Lower lobe of right lung (tissue), 2 donors: ENCODE results near the gene SMC6. TPM values are rescaled to one million over a fixed set of nuclear protein-coding genes. Genes with fewer than 3 reads are reported as not detected.

Experiments
- ATAC-seq, 2 donors: fragments of 200-7000 bp; cut with Tn5 transposase; one replicate each; pipeline ENCODE4 v1.9.1; 2020 to 2022; ENCODE audit warnings: mild to moderate bottlenecking in 2 of 2, moderate library complexity in 2 of 2
- DNase-seq: peaks from one replicate; pipeline ENCODE4 v3.0.0-alpha.2; 2020
- H3K27ac ChIP-seq: fragments of 200-600 bp; one replicate; pipeline ENCODE4 v1.8.0; 2022
- H3K27me3 ChIP-seq: fragments of 200-600 bp; one replicate; pipeline ENCODE4 v1.8.0; 2022; ENCODE audit warnings: low read depth
- H3K36me3 ChIP-seq: fragments of 200-600 bp; one replicate; pipeline ENCODE4 v1.8.0; 2022; ENCODE audit warnings: mild to moderate bottlenecking
- H3K4me1 ChIP-seq: fragments of 200-600 bp; one replicate; pipeline ENCODE4 v1.8.0; 2022
- H3K4me3 ChIP-seq: fragments of 200-600 bp; one replicate; pipeline ENCODE4 v1.8.0; 2022; ENCODE audit warnings: mild to moderate bottlenecking
- H3K9me3 ChIP-seq: fragments of 200-600 bp; one replicate; pipeline ENCODE4 v1.8.0; 2022
- CTCF ChIP-seq: fragments of 200-600 bp; IDR thresholded peaks from one replicate; pipeline ENCODE4 v1.8.0; 2022; ENCODE audit warnings: antibody characterized with exemption, mild to moderate bottlenecking
- intact Hi-C: fragments of 100-400 bp; cut with DNase I; formaldehyde crosslinking; loops from one replicate; pipeline ENCODE4 v1.11.0; 2022
- total RNA-seq: library from RNA; stranded (reverse); fragmentation: NEBNext Ultra II Directional; extraction: Animal tissue kit (Norgen Biotek cat#: 25700); gene quantifications from one replicate; pipeline ENCODE4 v1.2.1, GENCODE V29; 2021
- donor health status: DM: no; HTN: yes; CAD: no; lungs with severe emphysema.

SMC6 gene
- total RNA-seq, 1 donor from 2014 or later: 15.0 TPM

- H3K36me3 ChIP-seq: peaks cover 77% of the 10 kb centered on the region
- H3K4me1 ChIP-seq: no peaks in the 10 kb centered on the region
- H3K4me3 ChIP-seq: no peak overlapping the region
- intact Hi-C loops: no loop called here
- TF ChIP-seq CTCF: no peak
- H3K9me3 ChIP-seq: no peaks in the 10 kb centered on the region
- ATAC-seq: no peak
- DNase-seq: no peak
- H3K27me3 ChIP-seq: no peaks in the 10 kb centered on the region
- no peak overlapping the region for H3K27ac ChIP-seq
Observed at GRCh38 chr2:17706845-17707244, 46.8 kb downstream of the SMC6 start.

- H3K4me3 ChIP-seq: no peak overlapping the region
- no peaks in the 10 kb centered on the region for H3K27me3 ChIP-seq
- H3K36me3 ChIP-seq: peaks cover 61% of the 10 kb centered on the region
- TF ChIP-seq CTCF: no peak
- ATAC-seq (no peak), DNase-seq (no peak)
- no peak overlapping the region for H3K27ac ChIP-seq
- intact Hi-C loops: no loop called here
- H3K9me3 ChIP-seq: no peaks in the 10 kb centered on the region
- no peaks in the 10 kb centered on the region for H3K4me1 ChIP-seq
Observed at GRCh38 chr2:17690776-17691175, 62.8 kb downstream of the SMC6 start.

- Histone ChIP-seq H3K27me3 (no peaks in the 10 kb centered on the region), H3K36me3 (peaks cover 46% of the 10 kb centered on the region), H3K27ac (no peak overlapping the region), H3K4me3 (no peak overlapping the region), H3K9me3 (no peaks in the 10 kb centered on the region), H3K4me1 (no peaks in the 10 kb centered on the region)
- no peak for TF ChIP-seq CTCF
- ATAC-seq (no peak), DNase-seq (no peak)
- intact Hi-C loops: no loop called here
Observed at GRCh38 chr2:17689010-17689409, 64.6 kb downstream of the SMC6 start.

- intact Hi-C loops: no loop called here
- DNase-seq (no peak), ATAC-seq (no peak)
- H3K27ac ChIP-seq: no peak overlapping the region
- H3K27me3 ChIP-seq: no peaks in the 10 kb centered on the region
- H3K4me1 ChIP-seq: no peaks in the 10 kb centered on the region
- no peak overlapping the region for H3K4me3 ChIP-seq
- H3K9me3 ChIP-seq: no peaks in the 10 kb centered on the region
- H3K36me3 ChIP-seq: peaks cover 45% of the 10 kb centered on the region
- no peak for TF ChIP-seq CTCF
Observed at GRCh38 chr2:17688600-17688999, 65.0 kb downstream of the SMC6 start.

- TF ChIP-seq CTCF: no peak
- H3K36me3 ChIP-seq: peaks cover 59% of the 10 kb centered on the region
- H3K4me1 ChIP-seq: no peaks in the 10 kb centered on the region
- no peaks in the 10 kb centered on the region for H3K27me3 ChIP-seq
- intact Hi-C loops: no loop called here
- no peaks in the 10 kb centered on the region for H3K9me3 ChIP-seq
- ATAC-seq (no peak), DNase-seq (no peak)
- H3K27ac ChIP-seq: no peak overlapping the region
- H3K4me3 ChIP-seq: no peak overlapping the region
Observed at GRCh38 chr2:17683981-17684380, 69.6 kb downstream of the SMC6 start.
